HEK293T (cell line): ENCODE data around the gene CIDEB.

Source experiments
- CTCF ChIA-PET: fragments of 350-600 bp; formaldehyde crosslinking; extraction: SDS; loops from one replicate; lab custom pipeline; 2021; ENCODE audit warnings: antibody characterized with exemption, inconsistent platforms; lab: Yijun Ruan, JAX
- POLR2A ChIA-PET: fragments of 350-600 bp; formaldehyde crosslinking; extraction: SDS; loops from one replicate; lab custom pipeline; 2020; ENCODE audit warnings: antibody characterized with exemption, inconsistent platforms; lab: Yijun Ruan, JAX
- DNase-seq: peaks from one replicate; pipeline ENCODE4 v3.0.0; 2012; ENCODE audit warnings: mixed read lengths; ENCODE audit errors: extremely low spot score
- ARNT ChIP-seq: fragments of 450-650 bp; IDR thresholded peaks from 2 replicates; pipeline ENCODE4 v1.6.1; 2017; ENCODE audit warnings: mild to moderate bottlenecking
- BHLHE40 ChIP-seq: fragments of 450-650 bp; IDR thresholded peaks from 2 replicates; pipeline ENCODE4 v1.6.1; 2016; ENCODE audit warnings: mild to moderate bottlenecking, moderate library complexity, borderline replicate concordance
- CTBP1 ChIP-seq: fragments of 450-650 bp; IDR thresholded peaks from 2 replicates; pipeline ENCODE4 v1.6.1; 2016; ENCODE audit warnings: borderline replicate concordance
- ELF4 ChIP-seq: fragments of 450-650 bp; IDR thresholded peaks from 2 replicates; pipeline ENCODE4 v1.6.1; 2017; ENCODE audit warnings: antibody characterized with exemption
- FOXA1 ChIP-seq: fragments of 450-650 bp; IDR thresholded peaks from 2 replicates; pipeline ENCODE4 v1.6.1; 2016; ENCODE audit warnings: mild to moderate bottlenecking
- FOXK2 ChIP-seq: fragments of 450-650 bp; IDR thresholded peaks from 2 replicates; pipeline ENCODE4 v1.6.1; 2016; ENCODE audit warnings: mild to moderate bottlenecking
- FOXM1 ChIP-seq: fragments of 450-650 bp; IDR thresholded peaks from 2 replicates; pipeline ENCODE4 v1.6.1; 2017; ENCODE audit warnings: mild to moderate bottlenecking, borderline replicate concordance
- HDGF ChIP-seq: fragments of 450-650 bp; IDR thresholded peaks from 2 replicates; pipeline ENCODE4 v1.6.1; 2017; ENCODE audit warnings: antibody characterized with exemption, borderline replicate concordance
- L3MBTL2 ChIP-seq: fragments of 450-650 bp; conservative IDR thresholded peaks from 2 replicates; pipeline ENCODE4 v1.6.1; 2016; ENCODE audit warnings: mild to moderate bottlenecking
- LEF1 ChIP-seq: fragments of 450-650 bp; IDR thresholded peaks from 2 replicates; pipeline ENCODE4 v1.6.1; 2017; ENCODE audit warnings: mild to moderate bottlenecking, borderline replicate concordance
- NFRKB ChIP-seq: fragments of 450-650 bp; IDR thresholded peaks from 2 replicates; pipeline ENCODE4 v1.6.1; 2016; ENCODE audit warnings: mild to moderate bottlenecking, moderate library complexity
- SP1 ChIP-seq: fragments of 450-650 bp; IDR thresholded peaks from 2 replicates; pipeline ENCODE4 v1.6.1; 2017
- SUZ12 ChIP-seq: fragments of 450-650 bp; IDR thresholded peaks from 2 replicates; pipeline ENCODE4 v1.6.1; 2016; ENCODE audit warnings: mild to moderate bottlenecking
- TARDBP ChIP-seq: fragments of 450-650 bp; IDR thresholded peaks from 2 replicates; pipeline ENCODE4 v1.6.1; 2016
- ZNF384 ChIP-seq: fragments of 450-650 bp; IDR thresholded peaks from 2 replicates; pipeline ENCODE4 v1.6.1; 2016
- TF ChIP-seq, protein P1 (sequence below): fragments of 450-650 bp; IDR thresholded peaks from 2 replicates; pipeline ENCODE4 v1.6.1; 2016

CIDEB gene

DNA sequence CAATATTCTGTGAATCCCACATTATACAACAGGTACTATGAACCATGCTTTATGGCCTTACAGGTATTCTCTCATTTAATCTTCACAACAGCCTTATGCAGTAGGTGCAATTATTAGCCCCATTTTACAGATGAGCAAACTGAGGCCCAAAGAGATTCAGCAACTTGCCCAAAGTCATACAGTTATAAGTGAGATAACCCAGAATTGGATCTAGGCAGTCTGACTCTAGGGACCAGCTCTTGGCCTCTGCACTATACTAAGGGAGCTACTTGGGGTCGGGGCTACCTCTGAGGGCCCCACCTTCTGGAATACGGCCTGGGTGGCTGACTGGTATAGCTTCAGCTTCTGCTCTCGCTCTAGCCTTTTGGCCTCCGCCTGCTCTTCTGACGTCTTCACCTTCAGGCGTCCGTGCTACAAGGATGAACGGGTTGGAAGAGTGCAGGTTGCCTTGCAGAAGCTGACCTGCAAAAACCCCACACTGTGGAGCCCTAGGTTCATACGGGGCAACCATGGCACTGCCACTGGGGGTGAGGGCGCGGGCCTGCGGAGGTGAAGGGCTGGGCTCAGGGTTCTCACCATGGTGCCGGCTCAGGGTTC is 37.1 kb downstream of the CIDEB start:
- TF ChIP-seq FOXA1 (no peak), L3MBTL2 (no peak), FOXK2 (no peak)
- DNase-seq: no peak
- CTCF ChIA-PET: interaction anchor here (0.6 to 2.0 kb wide), 9 partner anchors 8 to 180 kb away, joined by 3 to 6 read pairs (median 5); partner anchors contain the start of genes MDP1, TGM1 and TINF2
- POLR2A ChIA-PET: interaction anchor here (0.8 to 2.5 kb wide), 26 partner anchors 10 to 171 kb away, joined by 3 to 52 read pairs (median 8); partner anchors contain the start of genes CHMP4A, CIDEB, DCAF11 and DHRS1

DNA sequence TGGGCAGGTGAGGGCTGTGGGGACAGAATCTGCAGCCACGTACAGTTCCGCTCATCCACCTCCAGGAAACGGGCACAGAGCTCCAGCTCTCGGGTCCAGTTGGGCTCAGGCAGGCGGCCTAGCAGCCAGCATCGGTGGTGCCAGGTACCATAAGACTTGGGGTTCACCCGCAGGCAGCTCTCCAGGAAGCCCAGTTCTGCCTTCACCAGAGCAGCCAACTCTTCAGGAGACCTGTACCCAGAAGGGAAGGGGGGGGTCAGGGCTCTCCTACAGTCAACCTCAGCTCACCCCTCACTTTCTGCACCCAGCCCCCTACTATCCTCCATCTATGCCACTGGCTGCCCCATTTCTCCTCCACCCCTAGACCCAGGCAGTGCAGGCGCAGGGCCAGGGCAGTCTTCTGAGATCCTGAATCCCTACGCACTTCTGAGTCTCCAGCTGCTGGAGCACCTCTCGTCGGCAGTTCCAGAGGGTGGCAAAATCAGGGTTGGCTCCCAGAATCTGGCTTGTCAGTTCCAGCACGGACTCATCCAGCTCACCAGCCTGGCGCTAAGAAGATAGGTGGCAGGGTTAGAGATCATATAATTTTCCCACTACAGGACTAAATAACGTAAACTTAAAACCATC is 37.8 kb downstream of the CIDEB start:
- TF ChIP-seq, protein P1, sequence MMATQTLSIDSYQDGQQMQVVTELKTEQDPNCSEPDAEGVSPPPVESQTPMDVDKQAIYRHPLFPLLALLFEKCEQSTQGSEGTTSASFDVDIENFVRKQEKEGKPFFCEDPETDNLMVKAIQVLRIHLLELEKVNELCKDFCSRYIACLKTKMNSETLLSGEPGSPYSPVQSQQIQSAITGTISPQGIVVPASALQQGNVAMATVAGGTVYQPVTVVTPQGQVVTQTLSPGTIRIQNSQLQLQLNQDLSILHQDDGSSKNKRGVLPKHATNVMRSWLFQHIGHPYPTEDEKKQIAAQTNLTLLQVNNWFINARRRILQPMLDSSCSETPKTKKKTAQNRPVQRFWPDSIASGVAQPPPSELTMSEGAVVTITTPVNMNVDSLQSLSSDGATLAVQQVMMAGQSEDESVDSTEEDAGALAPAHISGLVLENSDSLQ: no peak
- TF ChIP-seq FOXM1: no peak
- no peak for TF ChIP-seq FOXA1
- TF ChIP-seq ZNF384: no peak
- TF ChIP-seq CTBP1: no peak
- no peak for TF ChIP-seq SP1
- no peak for TF ChIP-seq ELF4
- no peak for TF ChIP-seq NFRKB
- TF ChIP-seq TARDBP: no peak
- TF ChIP-seq L3MBTL2: no peak
- TF ChIP-seq SUZ12: no peak
- no peak for TF ChIP-seq FOXK2
- TF ChIP-seq ARNT: no peak
- no peak for TF ChIP-seq BHLHE40
- TF ChIP-seq LEF1: no peak
- no peak for TF ChIP-seq HDGF
- no peak for DNase-seq
- ChIA-PET POLR2A (interaction anchor here (1.4 to 2.5 kb wide), 11 partner anchors 9 to 74 kb away, joined by 4 to 52 read pairs (median 12); partner anchors contain the start of genes CHMP4A, CIDEB, DHRS1 and NOP9), CTCF (interaction anchor here (0.9 to 1.2 kb wide), 3 partner anchors 27 to 172 kb away, joined by 3 to 6 read pairs (median 3); partner anchors contain the start of gene TINF2)

DNA sequence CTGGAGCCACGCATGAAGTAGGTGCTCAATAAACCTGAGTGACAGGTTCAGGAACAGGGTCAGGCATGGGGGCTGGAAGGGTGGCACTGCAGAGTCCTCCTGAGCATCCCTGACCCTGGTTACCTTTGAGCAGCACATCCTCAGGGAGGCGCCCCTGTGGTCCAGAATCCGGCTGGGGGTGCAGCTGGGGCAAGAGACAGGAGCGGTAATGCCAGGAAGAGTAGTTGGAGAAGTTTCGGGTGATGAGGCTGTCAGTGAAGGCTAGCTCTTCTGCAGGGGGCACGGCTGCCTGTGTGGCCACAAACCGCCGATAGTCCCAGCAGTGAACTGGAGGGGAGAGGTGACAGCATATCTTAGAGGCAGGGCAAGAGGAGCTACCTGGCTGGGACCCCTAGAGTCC is 38.4 kb downstream of the CIDEB start:
- TF ChIP-seq NFRKB (no peak), L3MBTL2 (no peak), SUZ12 (no peak), TARDBP (no peak), FOXK2 (no peak), CTBP1 (no peak), BHLHE40 (no peak), ELF4 (no peak), SP1 (no peak), LEF1 (no peak), HDGF (no peak), ARNT (no peak), FOXA1 (no peak), FOXM1 (no peak), ZNF384 (no peak)
- TF ChIP-seq, protein P1: no peak
- CTCF ChIA-PET: interaction anchor here (0.7 to 1.2 kb wide), 2 partner anchors 26 to 64 kb away, joined by 3 read pairs; no protein-coding TSS in a partner anchor
- POLR2A ChIA-PET: interaction anchor here (0.9 to 2.0 kb wide), 2 partner anchors 27 to 30 kb away, joined by 3 to 7 read pairs; partner anchors contain the start of gene TINF2
- no peak for DNase-seq

DNA sequence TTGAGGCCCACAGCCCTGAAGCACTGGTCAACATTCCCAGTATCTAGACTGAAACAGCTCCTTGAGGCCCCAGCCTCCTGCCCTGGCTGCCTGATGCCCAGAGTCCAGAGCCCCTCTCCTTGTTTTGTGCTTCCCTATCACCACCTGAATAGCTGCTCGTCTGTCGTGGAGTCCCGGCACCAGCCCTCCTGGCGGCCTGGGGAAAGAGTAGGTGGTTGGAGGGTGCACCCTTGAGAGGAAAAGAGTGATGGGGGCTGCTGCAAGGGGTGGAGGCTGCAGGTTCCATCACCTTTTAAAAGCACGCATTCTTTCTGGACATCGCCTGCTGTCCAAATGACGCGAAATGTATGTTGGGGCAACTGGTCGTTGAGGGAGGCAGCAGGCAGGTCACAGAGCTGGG is 39.6 kb downstream of the CIDEB start:
- no peak for TF ChIP-seq TARDBP
- TF ChIP-seq SP1: no peak
- no peak for TF ChIP-seq L3MBTL2
- no peak for TF ChIP-seq FOXM1
- TF ChIP-seq LEF1: no peak
- no peak for TF ChIP-seq ARNT
- TF ChIP-seq, protein P1: no peak
- TF ChIP-seq NFRKB: no peak
- no peak for TF ChIP-seq FOXK2
- TF ChIP-seq ELF4: no peak
- TF ChIP-seq FOXA1: no peak
- no peak for TF ChIP-seq SUZ12
- no peak for TF ChIP-seq HDGF
- no peak for TF ChIP-seq CTBP1
- TF ChIP-seq ZNF384: no peak
- no peak for DNase-seq
- ChIA-PET CTCF (no interaction called here), POLR2A (interaction anchor here (0.9 to 2.0 kb wide), 3 partner anchors 21 to 31 kb away, joined by 3 to 7 read pairs (median 3); partner anchors contain the start of gene TINF2)

DNA sequence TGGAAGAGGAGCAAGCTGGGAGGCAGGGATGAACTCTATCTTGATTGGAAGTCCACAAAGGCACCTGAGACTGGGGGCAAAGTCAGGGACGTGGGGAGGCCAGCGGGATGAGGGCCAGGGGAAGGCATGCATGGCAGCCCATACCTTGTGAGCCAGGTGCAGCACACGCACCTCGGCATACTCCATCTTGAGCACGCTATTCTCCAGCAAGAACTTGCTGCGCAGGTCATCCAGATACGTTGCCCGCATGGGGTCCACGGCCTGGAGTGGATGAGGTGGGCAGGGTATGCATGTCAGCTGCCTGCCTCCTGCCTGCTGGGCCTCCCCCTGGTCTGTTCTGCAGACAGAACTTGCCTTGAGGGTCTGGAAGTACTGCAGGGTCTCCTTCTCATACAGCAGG is 40.3 kb downstream of the CIDEB start:
- no peak for DNase-seq
- ChIA-PET CTCF (interaction anchor here (0.7 kb wide), 1 partner anchor 41 kb away, joined by 3 read pairs; no protein-coding TSS in a partner anchor), POLR2A (interaction anchor here (1.3 to 2.0 kb wide), 2 partner anchors 20 to 25 kb away, joined by 3 to 7 read pairs; partner anchors contain the start of gene TINF2)
- no peak for TF ChIP-seq FOXK2
- no peak for TF ChIP-seq NFRKB
- no peak for TF ChIP-seq ZNF384
- no peak for TF ChIP-seq ARNT
- TF ChIP-seq L3MBTL2: no peak
- TF ChIP-seq, protein P1: no peak
- TF ChIP-seq SUZ12: no peak
- TF ChIP-seq BHLHE40: no peak
- no peak for TF ChIP-seq SP1
- TF ChIP-seq FOXA1: no peak
- no peak for TF ChIP-seq ELF4
